GM23338 (cell line): ENCODE measurements around the gene ABCC9. TPM values are rescaled to one million over a fixed set of nuclear protein-coding genes. Genes with fewer than 3 reads are reported as not detected.

Experiments used
- ATAC-seq: fragments of 200-7000 bp; cut with Tn5 transposase; 3 replicates; pipeline ENCODE4 v1.9.1; 2020
- DNase-seq: peaks from one replicate; pipeline ENCODE4 v3.0.0-alpha.2; 2015; ENCODE audit warnings: low spot score
- H2AFZ ChIP-seq: fragments of 200-600 bp; sonication (generic); 2 replicates; pipeline ENCODE4 v1.8.0; 2016; ENCODE audit warnings: antibody characterized with exemption, mild to moderate bottlenecking, moderate library complexity
- H3F3A ChIP-seq: fragments of 200-600 bp; sonication (generic); replicated peaks from 2 replicates; pipeline ENCODE4 v1.8.0; 2017; ENCODE audit warnings: antibody characterized with exemption, mixed run types, low read depth
- H3K27ac ChIP-seq: fragments of 200-600 bp; sonication (generic); 2 replicates; pipeline ENCODE4 v1.6.1; 2016; ENCODE audit warnings: low read depth
- H3K27me3 ChIP-seq: fragments of 200-600 bp; sonication (generic); 2 replicates; pipeline ENCODE4 v1.8.0; 2016; ENCODE audit warnings: mild to moderate bottlenecking, mixed run types, moderate library complexity; ENCODE audit not compliant: insufficient read depth
- H3K36me3 ChIP-seq: fragments of 200-600 bp; sonication (generic); 2 replicates; pipeline ENCODE4 v1.8.0; 2016; ENCODE audit warnings: mild to moderate bottlenecking; ENCODE audit not compliant: insufficient read depth
- H3K4me1 ChIP-seq: fragments of 200-600 bp; sonication (generic); 2 replicates; pipeline ENCODE4 v1.8.0; 2016; ENCODE audit warnings: mild to moderate bottlenecking, moderate library complexity; ENCODE audit not compliant: insufficient read depth
- H3K4me2 ChIP-seq: fragments of 200-600 bp; sonication (generic); 2 replicates; pipeline ENCODE4 v1.7.1; 2017; ENCODE audit warnings: mixed run types
- H3K4me3 ChIP-seq: fragments of 200-600 bp; sonication (generic); 2 replicates; pipeline ENCODE4 v1.6.1; 2016; ENCODE audit warnings: mixed run types
- H3K79me2 ChIP-seq: fragments of 200-600 bp; sonication (generic); replicated peaks from 2 replicates; pipeline ENCODE4 v1.8.0; 2017; ENCODE audit warnings: mild to moderate bottlenecking; ENCODE audit not compliant: insufficient read depth
- H3K9me2 ChIP-seq: fragments of 200-600 bp; sonication (generic); 2 replicates; pipeline ENCODE4 v1.8.0; 2017; ENCODE audit not compliant: insufficient read depth
- H4K20me1 ChIP-seq: fragments of 200-600 bp; sonication (generic); replicated peaks from 2 replicates; pipeline ENCODE4 v1.8.0; 2017; ENCODE audit warnings: mild to moderate bottlenecking; ENCODE audit not compliant: insufficient read depth
- H3K27ac Mint-ChIP-seq: 2 replicates; pipeline ENCODE4 v1.8.0; 2020; ENCODE audit warnings: inconsistent platforms, mild to moderate bottlenecking, moderate library complexity, mixed read lengths
- H3K27me3 Mint-ChIP-seq: 3 replicates; pipeline ENCODE4 v1.8.0; 2022; ENCODE audit warnings: low read depth, mild to moderate bottlenecking, moderate library complexity, mixed read lengths, inconsistent platforms; ENCODE audit not compliant: insufficient read depth, poor library complexity
- H3K36me3 Mint-ChIP-seq: 3 replicates; pipeline ENCODE4 v1.8.0; 2021; ENCODE audit warnings: low read depth, mild to moderate bottlenecking, inconsistent platforms, moderate library complexity, mixed read lengths
- H3K4me1 Mint-ChIP-seq: 3 replicates; pipeline ENCODE4 v1.8.0; 2020; ENCODE audit warnings: mild to moderate bottlenecking, inconsistent platforms, mixed read lengths
- H3K4me3 Mint-ChIP-seq: 3 replicates; pipeline ENCODE4 v1.8.0; 2021; ENCODE audit warnings: moderate library complexity, mild to moderate bottlenecking, inconsistent platforms, mixed read lengths
- H3K9me3 Mint-ChIP-seq: 3 replicates; pipeline ENCODE4 v1.8.0; 2020; ENCODE audit warnings: moderate library complexity, mild to moderate bottlenecking, inconsistent platforms, mixed read lengths
- CREB1 ChIP-seq: fragments of 250-450 bp; sonication (Bioruptor Pico); IDR thresholded peaks from 2 replicates; pipeline ENCODE4 v1.5.0; 2020; ENCODE audit warnings: low read depth, mild to moderate bottlenecking, moderate library complexity
- CTCF ChIP-seq, 2 experiments: fragments of 200-600 bp in 1 of 2; sonication (generic) in 1 of 2; conservative IDR thresholded peaks; 2 replicates each; pipeline versions ENCODE4 v1.5.1 to v1.6.1; 2016 to 2017; ENCODE audit warnings: antibody characterized with exemption in 2 of 2, low read depth in 2 of 2, mild to moderate bottlenecking in 2 of 2, moderate library complexity in 1 of 2
- ETS1 ChIP-seq: IDR thresholded peaks from 2 replicates; pipeline ENCODE4 v1.6.1; 2016; ENCODE audit warnings: antibody characterized with exemption
- EZH2 ChIP-seq: fragments of 200-600 bp; sonication (generic); IDR thresholded peaks from one replicate; pipeline ENCODE4 v1.8.0; 2017; ENCODE audit warnings: antibody characterized with exemption, mild to moderate bottlenecking, low read depth; ENCODE audit not compliant: unreplicated experiment
- EZH2phosphoT487 ChIP-seq: fragments of 200-600 bp; sonication (generic); IDR thresholded peaks from one replicate; pipeline ENCODE4 v1.8.1; 2018; ENCODE audit warnings: antibody characterized with exemption; ENCODE audit not compliant: unreplicated experiment
- JUNB ChIP-seq: IDR thresholded peaks from one replicate; pipeline ENCODE4 v1.6.1; 2016; ENCODE audit warnings: antibody characterized with exemption; ENCODE audit not compliant: unreplicated experiment
- NANOG ChIP-seq: IDR thresholded peaks from 2 replicates; pipeline ENCODE4 v1.6.1; 2016; ENCODE audit warnings: antibody characterized with exemption, borderline replicate concordance
- POLR2AphosphoS5 ChIP-seq: IDR thresholded peaks from 2 replicates; pipeline ENCODE4 v1.6.1; 2016; ENCODE audit warnings: antibody characterized with exemption, low read depth
- STAT1 ChIP-seq: IDR thresholded peaks from one replicate; pipeline ENCODE4 v1.6.1; 2016; ENCODE audit warnings: antibody characterized with exemption; ENCODE audit not compliant: unreplicated experiment
- ZNF114 ChIP-seq: fragments of 250-450 bp; sonication (Bioruptor Pico); IDR thresholded peaks from 2 replicates; pipeline ENCODE4 v1.5.0; 2020; ENCODE audit warnings: mild to moderate bottlenecking, moderate library complexity
- ZNF331 ChIP-seq: fragments of 250-450 bp; sonication (Bioruptor Pico); IDR thresholded peaks from 2 replicates; pipeline ENCODE4 v1.5.0; 2020; ENCODE audit warnings: low read depth, mild to moderate bottlenecking, moderate library complexity
- ZNF462 ChIP-seq: fragments of 250-450 bp; sonication (Bioruptor Pico); IDR thresholded peaks from 2 replicates; pipeline ENCODE4 v1.5.0; 2020; ENCODE audit warnings: mild to moderate bottlenecking, moderate library complexity
- polyA plus RNA-seq: library from polyadenylated mRNA; unstranded; fragments of >200 nt; fragmentation: Nextera tagmentation; extraction: Ambion mirVana; gene quantifications from 2 replicates; pipeline ENCODE4 v1.2.1, GENCODE V29; 2016
- total RNA-seq: library from RNA; depleted of rRNA; stranded (reverse); fragments of >200 nt; shearing (Covaris generic); gene quantifications from 2 replicates; pipeline ENCODE4 v1.2.3, GENCODE V29; 2014
- TF ChIP-seq, protein P1 (sequence below): IDR thresholded peaks from one replicate; pipeline ENCODE4 v1.6.1; 2018; ENCODE audit warnings: antibody characterized with exemption; ENCODE audit not compliant: unreplicated experiment

Gene ABCC9
- total and polyA plus RNA-seq, 2 experiments from 2014 or later = not detected

- Histone ChIP-seq H3K36me3 (no peaks in the 10 kb centered on the region), H3K9me2 (no peaks in the 10 kb centered on the region), H2AFZ (no peak overlapping the region), H4K20me1 (no peaks in the 10 kb centered on the region), H3K27me3 (no peaks in the 10 kb centered on the region), H3F3A (no peaks in the 10 kb centered on the region), H3K4me1 (no peaks in the 10 kb centered on the region), H3K27ac (no peak overlapping the region), H3K4me2 (no peak overlapping the region), H3K4me3 (no peak overlapping the region), H3K79me2 (no peaks in the 10 kb centered on the region)
- Mint-ChIP-seq H3K4me1 (no peaks in the 10 kb centered on the region), H3K4me3 (no peak overlapping the region), H3K36me3 (no peaks in the 10 kb centered on the region), H3K9me3 (peaks cover 5% of the 10 kb centered on the region; the same call in 2 of the 3 replicates), H3K27ac (no peak overlapping the region), H3K27me3 (no peaks in the 10 kb centered on the region)
- DNase-seq (no peak), ATAC-seq (no peak)
- TF ChIP-seq CREB1 (no peak), EZH2 (no peak), NANOG (no peak), EZH2phosphoT487 (no peak), STAT1 (no peak), JUNB (no peak), ZNF114 (CRISPR knock-in tag) (no peak), ZNF331 (CRISPR knock-in tag) (no peak), POLR2AphosphoS5 (no peak), ZNF462 (CRISPR knock-in tag) (no peak), ETS1 (no peak), CTCF (conservative IDR thresholded peaks at IDR 0.05; ENCODE audit: low read depth in 2 of 2) (no peak)
- TF ChIP-seq, protein P1, sequence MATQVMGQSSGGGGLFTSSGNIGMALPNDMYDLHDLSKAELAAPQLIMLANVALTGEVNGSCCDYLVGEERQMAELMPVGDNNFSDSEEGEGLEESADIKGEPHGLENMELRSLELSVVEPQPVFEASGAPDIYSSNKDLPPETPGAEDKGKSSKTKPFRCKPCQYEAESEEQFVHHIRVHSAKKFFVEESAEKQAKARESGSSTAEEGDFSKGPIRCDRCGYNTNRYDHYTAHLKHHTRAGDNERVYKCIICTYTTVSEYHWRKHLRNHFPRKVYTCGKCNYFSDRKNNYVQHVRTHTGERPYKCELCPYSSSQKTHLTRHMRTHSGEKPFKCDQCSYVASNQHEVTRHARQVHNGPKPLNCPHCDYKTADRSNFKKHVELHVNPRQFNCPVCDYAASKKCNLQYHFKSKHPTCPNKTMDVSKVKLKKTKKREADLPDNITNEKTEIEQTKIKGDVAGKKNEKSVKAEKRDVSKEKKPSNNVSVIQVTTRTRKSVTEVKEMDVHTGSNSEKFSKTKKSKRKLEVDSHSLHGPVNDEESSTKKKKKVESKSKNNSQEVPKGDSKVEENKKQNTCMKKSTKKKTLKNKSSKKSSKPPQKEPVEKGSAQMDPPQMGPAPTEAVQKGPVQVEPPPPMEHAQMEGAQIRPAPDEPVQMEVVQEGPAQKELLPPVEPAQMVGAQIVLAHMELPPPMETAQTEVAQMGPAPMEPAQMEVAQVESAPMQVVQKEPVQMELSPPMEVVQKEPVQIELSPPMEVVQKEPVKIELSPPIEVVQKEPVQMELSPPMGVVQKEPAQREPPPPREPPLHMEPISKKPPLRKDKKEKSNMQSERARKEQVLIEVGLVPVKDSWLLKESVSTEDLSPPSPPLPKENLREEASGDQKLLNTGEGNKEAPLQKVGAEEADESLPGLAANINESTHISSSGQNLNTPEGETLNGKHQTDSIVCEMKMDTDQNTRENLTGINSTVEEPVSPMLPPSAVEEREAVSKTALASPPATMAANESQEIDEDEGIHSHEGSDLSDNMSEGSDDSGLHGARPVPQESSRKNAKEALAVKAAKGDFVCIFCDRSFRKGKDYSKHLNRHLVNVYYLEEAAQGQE = no peak
Observed at GRCh38 chr12:21877293-21877982, 63.8 kb downstream of the ABCC9 start.
